NCI-H1930 (cell line): ENCODE measurements around the gene ZNF835.

ENCODE experiments used
- DNase-seq, 2 experiments: peaks; one replicate each; lab custom pipeline; 2025; lab: John Stamatoyannopoulos, UW

ZNF835 gene

GRCh38 chr19:56663931-56664500 is 7.5 kb downstream of the ZNF835 start:
- no peak for DNase-seq

GRCh38 chr19:56661248-56661647 is 10.3 kb downstream of the ZNF835 start:
- no peak for DNase-seq

GRCh38 chr19:56660381-56661107 is 11.0 kb downstream of the ZNF835 start:
- DNase-seq: peak; percentile 39 to 59

- DNase-seq: no peak
Measured at GRCh38 chr19:56654151-56654550, 17.4 kb downstream of the ZNF835 start.

GRCh38 chr19:56643460-56643955 is 28.0 kb downstream of the ZNF835 start:
- no peak for DNase-seq

GRCh38 chr19:56642711-56643459 is 28.7 kb downstream of the ZNF835 start, which contains the start of gene SMIM17:
SMIM17 (plus strand) TSS chr19:56643159; CDS start chr19:56645668, 2,509 bp downstream.
- DNase-seq: no peak

- no peak for DNase-seq
Measured at GRCh38 chr19:56639217-56639616, 32.3 kb downstream of the ZNF835 start.

GRCh38 chr19:56637976-56638555 is 33.5 kb downstream of the ZNF835 start:
- DNase-seq: no peak

- no peak for DNase-seq
Measured at GRCh38 chr19:56633021-56633420, 38.5 kb downstream of the ZNF835 start.

GRCh38 chr19:56625708-56626107 is 45.8 kb downstream of the ZNF835 start:
- no peak for DNase-seq

GRCh38 chr19:56623006-56623405 is 48.6 kb downstream of the ZNF835 start:
- no peak for DNase-seq

- DNase-seq: no peak
Measured at GRCh38 chr19:56622374-56622773, 49.2 kb downstream of the ZNF835 start.

GRCh38 chr19:56619121-56619520 is 52.4 kb downstream of the ZNF835 start:
- DNase-seq: no peak

- no peak for DNase-seq
Measured at GRCh38 chr19:56617531-56617930, 54.0 kb downstream of the ZNF835 start.

GRCh38 chr19:56613639-56614038 is 57.9 kb downstream of the ZNF835 start:
- no peak for DNase-seq

GRCh38 chr19:56612737-56613136 is 58.8 kb downstream of the ZNF835 start:
- no peak for DNase-seq
